SK-N-SH (cell line): ENCODE results near the gene CSNK2B. TPM values are rescaled to one million over a fixed set of nuclear protein-coding genes. Genes with fewer than 3 reads are reported as not detected.

ENCODE experiments used
- CTCF ChIA-PET: fragments of 300-600, 350-600 bp; formaldehyde crosslinking; extraction: SDS; loops from one replicate; lab custom pipeline; 2021; lab: Yijun Ruan, JAX
- POLR2A ChIA-PET: fragments of 350-600 bp; sonication (Branson Sonifier 250); formaldehyde crosslinking; extraction: SDS; loops from one replicate; lab custom pipeline; 2020; ENCODE audit warnings: antibody characterized with exemption, inconsistent platforms; lab: Yijun Ruan, JAX
- DNase-seq: peaks from one replicate; pipeline ENCODE4 v3.0.0; 2012
- H2AFZ ChIP-seq: fragments of 200-600 bp; sonication (generic); 2 replicates; pipeline ENCODE4 v1.8.1; 2016; ENCODE audit warnings: antibody characterized with exemption, mild to moderate bottlenecking, low read depth
- H3F3A ChIP-seq: fragments of 200-600 bp; sonication (generic); replicated peaks from 2 replicates; pipeline ENCODE3; 2016; ENCODE audit warnings: antibody characterized with exemption, mild to moderate bottlenecking; ENCODE audit not compliant: insufficient read depth
- H3K27ac ChIP-seq, 2 experiments: fragments of 200-500 bp in 1 of 2; fragments of 200-600 bp in 1 of 2; sonication (Bioruptor generic) in 1 of 2; sonication (generic), shearing (Covaris generic) in 1 of 2; 2 replicates each; pipeline versions ENCODE4 v1.5.1 to v1.6.1; 2014 to 2016; ENCODE audit warnings: low read depth in 2 of 2, inconsistent platforms in 1 of 2, low read length in 1 of 2, mild to moderate bottlenecking in 1 of 2, mixed read lengths in 1 of 2
- H3K27me3 ChIP-seq: fragments of 200-600 bp; sonication (generic), shearing (Covaris generic); 2 replicates; pipeline ENCODE4 v1.6.1; 2016; ENCODE audit warnings: mixed run types; ENCODE audit not compliant: insufficient read depth
- H3K36me3 ChIP-seq, 2 experiments: fragments of 200-500 bp in 1 of 2; fragments of 200-600 bp in 1 of 2; sonication (Bioruptor generic) in 1 of 2; sonication (generic) in 1 of 2; replicated peaks in 1 of 2; 2 replicates each; pipeline versions ENCODE3 to v1.5.1; 2014 to 2016; ENCODE audit warnings: low read length in 1 of 2, mild to moderate bottlenecking in 1 of 2; ENCODE audit not compliant: insufficient read depth in 2 of 2, control insufficient read depth in 1 of 2
- H3K4me1 ChIP-seq, 2 experiments: fragments of 200-500 bp in 1 of 2; fragments of 200-600 bp in 1 of 2; sonication (Bioruptor generic) in 1 of 2; sonication (generic), shearing (Covaris generic) in 1 of 2; 2 replicates each; pipeline versions ENCODE4 v1.5.1 to v1.6.1; 2014 to 2016; ENCODE audit warnings: low read depth in 1 of 2, low read length in 1 of 2, mixed run types in 1 of 2; ENCODE audit not compliant: insufficient read depth in 2 of 2, control insufficient read depth in 1 of 2
- H3K4me2 ChIP-seq: fragments of 200-600 bp; sonication (generic), shearing (Covaris generic); 2 replicates; pipeline ENCODE4 v1.6.1; 2017; ENCODE audit warnings: mixed run types
- H3K4me3 ChIP-seq, 2 experiments: fragments of 200-500 bp in 1 of 2; fragments of 200-600 bp in 1 of 2; sonication (Bioruptor generic) in 1 of 2; sonication (generic), shearing (Covaris generic) in 1 of 2; 2 replicates each; pipeline versions ENCODE4 v1.5.1 to v1.8.1; 2014 to 2016; ENCODE audit warnings: low read depth in 2 of 2, inconsistent platforms in 1 of 2, low read length in 1 of 2, mild to moderate bottlenecking in 1 of 2, mixed read lengths in 1 of 2, moderate library complexity in 1 of 2
- H3K79me2 ChIP-seq: fragments of 200-600 bp; sonication (generic); 2 replicates; pipeline ENCODE4 v1.8.1; 2017; ENCODE audit warnings: mild to moderate bottlenecking; ENCODE audit not compliant: insufficient read depth
- H3K9ac ChIP-seq: fragments of 200-600 bp; sonication (generic); 2 replicates; pipeline ENCODE4 v1.6.1; 2017; ENCODE audit warnings: mixed run types
- H3K9me2 ChIP-seq: fragments of 200-600 bp; sonication (generic); 2 replicates; pipeline ENCODE4 v1.6.1; 2017; ENCODE audit warnings: mixed run types
- H3K9me3 ChIP-seq: fragments of 200-600 bp; sonication (generic); 2 replicates; pipeline ENCODE4 v1.6.1; 2017; ENCODE audit warnings: mixed run types, mild to moderate bottlenecking, moderate library complexity
- H4K20me1 ChIP-seq: fragments of 200-600 bp; sonication (generic); 2 replicates; pipeline ENCODE4 v1.6.1; 2017; ENCODE audit warnings: mild to moderate bottlenecking, mixed run types; ENCODE audit not compliant: insufficient read depth
- CHD2 ChIP-seq: fragments of 150-350 bp; IDR thresholded peaks from 2 replicates; pipeline ENCODE4 v1.6.1; 2018; ENCODE audit warnings: low read length; ENCODE audit not compliant: partially characterized antibody
- EP300 ChIP-seq, 2 experiments: IDR thresholded peaks; 2 replicates each; pipeline versions ENCODE4 v1.4.0 to v1.6.1; 2012; ENCODE audit warnings: borderline replicate concordance in 1 of 2, low read depth in 1 of 2, low read length in 1 of 2
- EZH2phosphoT487 ChIP-seq: fragments of 200-600 bp; sonication (generic); IDR thresholded peaks from 2 replicates; pipeline ENCODE4 v1.6.1; 2017; ENCODE audit warnings: low read depth, mixed run types, mild to moderate bottlenecking, antibody characterized with exemption, moderate library complexity, borderline replicate concordance
- FOSL2 ChIP-seq: IDR thresholded peaks from 2 replicates; pipeline ENCODE4 v1.4.0; 2012; ENCODE audit warnings: low read depth, mild to moderate bottlenecking, moderate library complexity, borderline replicate concordance
- FOXM1 ChIP-seq: IDR thresholded peaks from 2 replicates; pipeline ENCODE4 v1.4.0; 2012; ENCODE audit warnings: low read depth, mild to moderate bottlenecking
- GABPA ChIP-seq: IDR thresholded peaks from 2 replicates; pipeline ENCODE4 v1.4.0; 2012; ENCODE audit warnings: low read depth, mild to moderate bottlenecking
- IRF3 ChIP-seq: fragments of 150-350 bp; IDR thresholded peaks from 2 replicates; pipeline ENCODE4 v1.6.1; 2016; ENCODE audit warnings: mild to moderate bottlenecking, low read depth, low read length
- MEF2A ChIP-seq: IDR thresholded peaks from 2 replicates; pipeline ENCODE4 v1.4.0; 2012; ENCODE audit warnings: low read depth, borderline replicate concordance
- MXI1 ChIP-seq: IDR thresholded peaks from 2 replicates; pipeline ENCODE4 v1.6.1; 2012; ENCODE audit warnings: mild to moderate bottlenecking, low read depth, low read length, improper control_type of control experiment
- NRF1 ChIP-seq: IDR thresholded peaks from 2 replicates; pipeline ENCODE4 v1.6.1; 2012; ENCODE audit warnings: low read depth, mild to moderate bottlenecking, low read length
- POLR2AphosphoS5 ChIP-seq: IDR thresholded peaks from 2 replicates; pipeline ENCODE4 v1.6.1; 2012; ENCODE audit warnings: low read depth, low read length
- REST ChIP-seq: IDR thresholded peaks from 2 replicates; pipeline ENCODE4 v1.6.1; 2012; ENCODE audit warnings: mild to moderate bottlenecking, low read depth, low read length, moderate library complexity
- RFX5 ChIP-seq: IDR thresholded peaks from 2 replicates; pipeline ENCODE4 v1.6.1; 2012; ENCODE audit warnings: mild to moderate bottlenecking, improper control_type of control experiment, low read length
- RXRA ChIP-seq: IDR thresholded peaks from 2 replicates; pipeline ENCODE4 v1.4.0; 2012; ENCODE audit warnings: low read depth, mild to moderate bottlenecking, borderline replicate concordance
- TCF12 ChIP-seq: IDR thresholded peaks from 2 replicates; pipeline ENCODE4 v1.4.0; 2012
- TEAD4 ChIP-seq: IDR thresholded peaks from 2 replicates; pipeline ENCODE4 v1.4.0; 2012; ENCODE audit warnings: mild to moderate bottlenecking, borderline replicate concordance; ENCODE audit not compliant: insufficient read depth
- WGBS: methylation state at CpG from one replicate; pipeline ENCODE4 v1.1.6; 2017; ENCODE audit warnings: low lambda C conversion rate; 5-methylcytosine and 5-hydroxymethylcytosine counted together
- polyA plus RNA-seq, 3 experiments: library from polyadenylated mRNA; depleted of rRNA; stranded (reverse); fragments of >200 nt; gene quantifications; 2 replicates each; pipeline ENCODE4 v1.2.3, GENCODE V29; 2012
- TF ChIP-seq, protein P1 (sequence below): IDR thresholded peaks from 2 replicates; pipeline ENCODE4; 2012
- TF ChIP-seq, protein P2 (sequence below): IDR thresholded peaks from 2 replicates; pipeline ENCODE4 v1.4.0; 2012; ENCODE audit warnings: low read depth, borderline replicate concordance

The CSNK2B gene
- polyA plus RNA-seq, 1 of the 3 experiments (the other 2 are of a cell fraction): 101 TPM

- no peaks in the 10 kb centered on the region for H3K9me2 ChIP-seq
Measured at GRCh38 chr6:31627690-31628287, 38.1 kb upstream of the CSNK2B start.

More at GRCh38 chr6:31627690-31628287, 38.1 kb upstream of the CSNK2B start:
- 98% methylated on average over 18 of the region's 19 CpGs for WGBS
- peaks cover 2% of the 10 kb centered on the region in 2 experiments; a peak in 2 of 4 replicates for H3K4me1 ChIP-seq
- H3K36me3 ChIP-seq: peaks cover 93 to 94% of the 10 kb centered on the region in 2 experiments
- H3F3A ChIP-seq: peaks cover 4% of the 10 kb centered on the region
- H4K20me1 ChIP-seq: peaks cover 30% of the 10 kb centered on the region
- H3K27ac ChIP-seq: no peak overlapping the region
- H3K9ac ChIP-seq: no peak overlapping the region
- no peak overlapping the region for H2AFZ ChIP-seq
- H3K79me2 ChIP-seq: peaks cover 61% of the 10 kb centered on the region
- CTCF ChIA-PET: interaction anchor here (0.6 kb wide), 1 partner anchor 18 kb away, joined by 3 read pairs; no protein-coding TSS in a partner anchor
- H3K9me3 ChIP-seq: no peaks in the 10 kb centered on the region
- TF ChIP-seq, protein P1, sequence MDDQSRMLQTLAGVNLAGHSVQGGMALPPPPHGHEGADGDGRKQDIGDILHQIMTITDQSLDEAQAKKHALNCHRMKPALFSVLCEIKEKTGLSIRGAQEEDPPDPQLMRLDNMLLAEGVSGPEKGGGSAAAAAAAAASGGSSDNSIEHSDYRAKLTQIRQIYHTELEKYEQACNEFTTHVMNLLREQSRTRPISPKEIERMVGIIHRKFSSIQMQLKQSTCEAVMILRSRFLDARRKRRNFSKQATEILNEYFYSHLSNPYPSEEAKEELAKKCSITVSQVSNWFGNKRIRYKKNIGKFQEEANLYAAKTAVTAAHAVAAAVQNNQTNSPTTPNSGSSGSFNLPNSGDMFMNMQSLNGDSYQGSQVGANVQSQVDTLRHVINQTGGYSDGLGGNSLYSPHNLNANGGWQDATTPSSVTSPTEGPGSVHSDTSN: no peak
- TF ChIP-seq FOXM1 (no peak), IRF3 (no peak), MEF2A (no peak), RFX5 (no peak), TCF12 (no peak), RXRA (no peak), FOSL2 (no peak), TEAD4 (no peak), REST (no peak), MXI1 (no peak), POLR2AphosphoS5 (no peak), NRF1 (no peak), CHD2 (no peak), EP300 (IDR thresholded peaks at IDR 0.05; ENCODE audit: borderline replicate concordance in 1 of 2, low read depth in 1 of 2, low read length in 1 of 2) (no peak), EZH2phosphoT487 (no peak), GABPA (no peak)
- TF ChIP-seq, protein P2, sequence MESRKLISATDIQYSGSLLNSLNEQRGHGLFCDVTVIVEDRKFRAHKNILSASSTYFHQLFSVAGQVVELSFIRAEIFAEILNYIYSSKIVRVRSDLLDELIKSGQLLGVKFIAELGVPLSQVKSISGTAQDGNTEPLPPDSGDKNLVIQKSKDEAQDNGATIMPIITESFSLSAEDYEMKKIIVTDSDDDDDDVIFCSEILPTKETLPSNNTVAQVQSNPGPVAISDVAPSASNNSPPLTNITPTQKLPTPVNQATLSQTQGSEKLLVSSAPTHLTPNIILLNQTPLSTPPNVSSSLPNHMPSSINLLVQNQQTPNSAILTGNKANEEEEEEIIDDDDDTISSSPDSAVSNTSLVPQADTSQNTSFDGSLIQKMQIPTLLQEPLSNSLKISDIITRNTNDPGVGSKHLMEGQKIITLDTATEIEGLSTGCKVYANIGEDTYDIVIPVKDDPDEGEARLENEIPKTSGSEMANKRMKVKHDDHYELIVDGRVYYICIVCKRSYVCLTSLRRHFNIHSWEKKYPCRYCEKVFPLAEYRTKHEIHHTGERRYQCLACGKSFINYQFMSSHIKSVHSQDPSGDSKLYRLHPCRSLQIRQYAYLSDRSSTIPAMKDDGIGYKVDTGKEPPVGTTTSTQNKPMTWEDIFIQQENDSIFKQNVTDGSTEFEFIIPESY: no peak
- no peaks in the 10 kb centered on the region for H3K27me3 ChIP-seq
- peak; percentile 19 for DNase-seq
- H3K4me2 ChIP-seq: no peak overlapping the region
- H3K4me3 ChIP-seq: no peak overlapping the region
- POLR2A ChIA-PET: interaction anchor here (1.3 kb wide), 1 partner anchor 11 kb away, joined by 6 read pairs; no protein-coding TSS in a partner anchor
